Measurements from ENCODE around the gene GRIFIN. TPM values are rescaled to one million over a fixed set of nuclear protein-coding genes. Genes with fewer than 3 reads are reported as not detected.

GRIFIN gene
- total and polyA plus RNA-seq, 2 donors (not counting 1 experiment from before 2014, with no cell fraction given): not detected

DNA sequence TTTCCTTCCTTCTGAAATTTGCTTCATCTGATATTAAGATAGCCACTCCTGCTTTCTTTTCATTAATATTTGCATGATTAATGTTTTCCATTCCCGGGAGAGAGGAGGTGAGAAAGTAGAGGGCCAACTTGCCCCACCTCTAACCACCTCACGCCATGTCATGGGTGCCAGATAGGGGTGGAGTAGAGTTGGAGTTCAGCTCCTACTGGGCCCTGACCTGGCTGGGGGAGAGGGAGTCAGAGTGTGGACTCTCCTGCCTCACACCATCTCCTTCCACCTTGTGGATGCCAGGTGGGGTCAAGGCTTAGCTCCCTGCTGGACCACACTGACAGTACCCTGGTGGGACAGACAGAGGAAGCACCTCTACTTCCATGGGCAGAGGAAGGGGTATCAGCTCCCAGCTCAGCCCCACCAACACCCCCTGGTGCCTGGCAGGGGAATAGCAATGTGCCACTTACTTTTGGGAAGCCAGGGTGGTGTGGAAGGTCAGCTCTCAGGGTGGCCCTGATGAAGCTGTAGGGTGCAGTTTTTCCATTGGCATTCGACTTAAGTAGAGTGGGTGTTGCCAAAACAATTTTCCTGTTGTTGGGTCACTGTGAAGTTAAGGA lies 44.8 kb downstream of the GRIFIN start:
- ChIA-PET CTCF (interaction anchor here (0.6 to 1.7 kb wide), 8 partner anchors 12 to 101 kb away, joined by 3 to 6 read pairs (median 4); no protein-coding TSS in a partner anchor), POLR2A (interaction anchor here (0.8 kb wide), 1 partner anchor 77 kb away, joined by 3 read pairs; no protein-coding TSS in a partner anchor)
- no peaks in the 10 kb centered on the region for H3K27me3 Mint-ChIP-seq
- peaks cover 4% of the 10 kb centered on the region for H3K9me3 Mint-ChIP-seq (ENCODE audit: insufficient read depth)
- ATAC-seq (ENCODE audit: low read depth): peak; percentile 41
- Histone ChIP-seq H3K4me1 (ENCODE audit: control insufficient read depth in 2 of 2, insufficient read depth in 2 of 2, low read length in 2 of 2) (no peaks in the 10 kb centered on the region), H3K4me2 (replicated peaks; ENCODE audit: low read depth, low read length, poor library complexity, severe bottlenecking) (no peak overlapping the region), H3K79me2 (ENCODE audit: control insufficient read depth, insufficient read depth, low read length) (peaks cover 25% of the 10 kb centered on the region), H3K27ac (ENCODE audit: low read length in 2 of 2) (no peak overlapping the region), H2AFZ (ENCODE audit: insufficient read depth, low read depth, low read length, poor library complexity, severe bottlenecking) (no peak overlapping the region), H3K4me3 (ENCODE audit: control extremely low read depth in 1 of 5, extremely low read depth in 1 of 5, insufficient read depth in 1 of 5, low read depth in 2 of 5, low read length in 4 of 5) (no peak overlapping the region), H3K27me3 (replicated peaks in 1 of 4; ENCODE audit: control extremely low read depth in 1 of 4, control insufficient read depth in 3 of 4, insufficient read depth in 4 of 4, low read length in 3 of 4) (no peaks in the 10 kb centered on the region), H4K20me1 (ENCODE audit: control insufficient read depth, insufficient read depth, low read length, poor library complexity, severe bottlenecking) (no peaks in the 10 kb centered on the region), H3K9me3 (ENCODE audit: control extremely low read depth in 1 of 3, control insufficient read depth in 2 of 3, insufficient read depth in 1 of 3, low read length in 2 of 3) (peaks cover 0 to 25% (median 11%) of the 10 kb centered on the region in 3 donors), H3K9ac (ENCODE audit: low read length) (no peak overlapping the region), H3K36me3 (replicated peaks in 1 of 2; ENCODE audit: control extremely low read depth in 1 of 2, control insufficient read depth in 1 of 2, extremely low read depth in 1 of 2, insufficient read depth in 2 of 2, low read length in 1 of 2) (peaks cover 0 to 28% of the 10 kb centered on the region in 2 experiments)
- no peaks in the 10 kb centered on the region for H3K4me1 Mint-ChIP-seq
- intact Hi-C loops (cut with micrococcal nuclease): loop anchor here (2.0 kb wide), 1 partner anchor 77 kb away; the partner anchor contains the start of gene EIF3B
- H3K27ac Mint-ChIP-seq: no peak overlapping the region
- peak; percentile 31 for DNase-seq
- no peak for TF ChIP-seq EZH2 (IDR thresholded peaks at IDR 0.05; ENCODE audit: borderline replicate concordance, insufficient read depth, low read depth, low read length, poor library complexity, severe bottlenecking)
- TF ChIP-seq, protein P1, sequence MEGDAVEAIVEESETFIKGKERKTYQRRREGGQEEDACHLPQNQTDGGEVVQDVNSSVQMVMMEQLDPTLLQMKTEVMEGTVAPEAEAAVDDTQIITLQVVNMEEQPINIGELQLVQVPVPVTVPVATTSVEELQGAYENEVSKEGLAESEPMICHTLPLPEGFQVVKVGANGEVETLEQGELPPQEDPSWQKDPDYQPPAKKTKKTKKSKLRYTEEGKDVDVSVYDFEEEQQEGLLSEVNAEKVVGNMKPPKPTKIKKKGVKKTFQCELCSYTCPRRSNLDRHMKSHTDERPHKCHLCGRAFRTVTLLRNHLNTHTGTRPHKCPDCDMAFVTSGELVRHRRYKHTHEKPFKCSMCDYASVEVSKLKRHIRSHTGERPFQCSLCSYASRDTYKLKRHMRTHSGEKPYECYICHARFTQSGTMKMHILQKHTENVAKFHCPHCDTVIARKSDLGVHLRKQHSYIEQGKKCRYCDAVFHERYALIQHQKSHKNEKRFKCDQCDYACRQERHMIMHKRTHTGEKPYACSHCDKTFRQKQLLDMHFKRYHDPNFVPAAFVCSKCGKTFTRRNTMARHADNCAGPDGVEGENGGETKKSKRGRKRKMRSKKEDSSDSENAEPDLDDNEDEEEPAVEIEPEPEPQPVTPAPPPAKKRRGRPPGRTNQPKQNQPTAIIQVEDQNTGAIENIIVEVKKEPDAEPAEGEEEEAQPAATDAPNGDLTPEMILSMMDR (IDR thresholded peaks at IDR 0.05): peak; percentile 50
- H3K4me3 Mint-ChIP-seq: no peak overlapping the region
- no CpG with 5 or more reads among the region's 3 CpGs for WGBS (ENCODE audit: insufficient coverage)

DNA sequence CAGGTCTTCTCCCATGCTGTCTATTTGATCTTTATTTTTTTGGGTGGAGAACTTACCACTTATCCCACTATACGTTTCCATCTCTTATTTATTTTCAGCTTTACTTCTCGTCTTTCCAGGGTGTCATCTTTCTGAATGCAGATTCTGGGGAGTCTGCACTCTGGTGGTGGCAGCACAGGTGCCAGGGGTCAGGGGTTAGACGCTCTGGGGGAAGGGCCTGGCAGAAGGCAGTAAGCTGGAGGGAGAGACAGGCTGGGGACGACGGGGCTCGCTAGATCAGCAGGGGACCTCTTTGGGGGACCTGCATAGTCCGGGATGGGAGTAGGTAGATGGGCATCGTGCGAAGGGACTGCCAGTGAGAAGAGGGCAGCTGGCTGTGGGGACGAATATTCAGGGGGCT lies 50.4 kb downstream of the GRIFIN start:
- Histone ChIP-seq H3K27ac (ENCODE audit: low read length in 2 of 2) (no peak overlapping the region), H3K9me3 (ENCODE audit: control extremely low read depth in 1 of 3, control insufficient read depth in 2 of 3, insufficient read depth in 1 of 3, low read length in 2 of 3) (peaks cover 0 to 6% (median 2%) of the 10 kb centered on the region in 3 donors), H3K36me3 (replicated peaks in 1 of 2; ENCODE audit: control extremely low read depth in 1 of 2, control insufficient read depth in 1 of 2, extremely low read depth in 1 of 2, insufficient read depth in 2 of 2, low read length in 1 of 2) (no peaks in the 10 kb centered on the region), H3K27me3 (replicated peaks in 1 of 4; ENCODE audit: control extremely low read depth in 1 of 4, control insufficient read depth in 3 of 4, insufficient read depth in 4 of 4, low read length in 3 of 4) (no peaks in the 10 kb centered on the region), H3K4me2 (replicated peaks; ENCODE audit: low read depth, low read length, poor library complexity, severe bottlenecking) (no peak overlapping the region), H2AFZ (ENCODE audit: insufficient read depth, low read depth, low read length, poor library complexity, severe bottlenecking) (no peak overlapping the region), H3K9ac (ENCODE audit: low read length) (no peak overlapping the region), H3K4me1 (ENCODE audit: control insufficient read depth in 2 of 2, insufficient read depth in 2 of 2, low read length in 2 of 2) (peaks cover 3 to 10% of the 10 kb centered on the region in 2 donors), H4K20me1 (ENCODE audit: control insufficient read depth, insufficient read depth, low read length, poor library complexity, severe bottlenecking) (peaks cover 10% of the 10 kb centered on the region), H3K79me2 (ENCODE audit: control insufficient read depth, insufficient read depth, low read length) (peaks cover 47% of the 10 kb centered on the region), H3K4me3 (ENCODE audit: control extremely low read depth in 1 of 5, extremely low read depth in 1 of 5, insufficient read depth in 1 of 5, low read depth in 2 of 5, low read length in 4 of 5) (no peak overlapping the region)
- peaks cover 14% of the 10 kb centered on the region for H3K4me1 Mint-ChIP-seq
- ATAC-seq (ENCODE audit: low read depth): no peak
- ChIA-PET CTCF (no interaction called here), POLR2A (no interaction called here)
- no peaks in the 10 kb centered on the region for H3K9me3 Mint-ChIP-seq (ENCODE audit: insufficient read depth)
- H3K4me3 Mint-ChIP-seq: no peak overlapping the region
- 97% methylated on average over 8 of the region's 10 CpGs for WGBS (ENCODE audit: insufficient coverage)
- no peak overlapping the region for H3K27ac Mint-ChIP-seq
- H3K27me3 Mint-ChIP-seq: no peaks in the 10 kb centered on the region
- intact Hi-C loops (cut with micrococcal nuclease): no loop called here
- TF ChIP-seq, protein P1 (IDR thresholded peaks at IDR 0.05): no peak
- TF ChIP-seq EZH2 (IDR thresholded peaks at IDR 0.05; ENCODE audit: borderline replicate concordance, insufficient read depth, low read depth, low read length, poor library complexity, severe bottlenecking): no peak
- DNase-seq: no peak
